NCI-H1694 (cell line): Measurements from ENCODE around the gene ANAPC5.
"Not testable (repeated sequence)": the region's sequence is repeated elsewhere in the genome, so short reads cannot be mapped to it uniquely, and the experiment has no call there.

Source experiments
- DNase-seq: peaks from one replicate; lab custom pipeline; 2025; lab: John Stamatoyannopoulos, UW

ANAPC5 gene

GRCh38 chr12:121351820-121352681 lies at the start of gene ANAPC5:
Gene ANAPC5 (minus strand): TSS chr12:121352411. CDS start chr12:121352340, 71 bp downstream.
- DNase-seq, result peak; percentile 94

GRCh38 chr12:121400332-121401139 lies 48.3 kb upstream of the ANAPC5 start:
- DNase-seq, result no peak

GRCh38 chr12:121399391-121400331 lies 47.5 kb upstream of the ANAPC5 start, which contains the start of gene RNF34:
Gene RNF34 (plus strand): TSS chr12:121400118. CDS start chr12:121400213, 95 bp downstream.
- DNase-seq, result peak; percentile 89

GRCh38 chr12:121398355-121398754 lies 46.1 kb upstream of the ANAPC5 start:
- DNase-seq, result no peak

- DNase-seq, result no peak
Observed at GRCh38 chr12:121397521-121397920, 45.3 kb upstream of the ANAPC5 start.

- DNase-seq, result no peak
Observed at GRCh38 chr12:121392325-121392716, 40.1 kb upstream of the ANAPC5 start.

- no peak for DNase-seq
Observed at GRCh38 chr12:121391619-121392324, 39.6 kb upstream of the ANAPC5 start.

GRCh38 chr12:121390856-121391255 lies 38.6 kb upstream of the ANAPC5 start:
- DNase-seq, result no peak

- DNase-seq, result no peak
Observed at GRCh38 chr12:121388421-121388981, 36.3 kb upstream of the ANAPC5 start.

- DNase-seq, result not testable (repeated sequence)
Observed at GRCh38 chr12:121384891-121385290, 32.7 kb upstream of the ANAPC5 start.

GRCh38 chr12:121383601-121384021 lies 31.4 kb upstream of the ANAPC5 start:
- DNase-seq, result no peak

GRCh38 chr12:121379945-121380344 lies 27.7 kb upstream of the ANAPC5 start:
- no peak for DNase-seq

GRCh38 chr12:121378736-121379135 lies 26.5 kb upstream of the ANAPC5 start:
- no peak for DNase-seq

GRCh38 chr12:121376754-121377697 lies 24.8 kb upstream of the ANAPC5 start:
- no peak for DNase-seq

- DNase-seq, result not testable (repeated sequence)
Observed at GRCh38 chr12:121374945-121375584, 22.9 kb upstream of the ANAPC5 start.

GRCh38 chr12:121374336-121374735 lies 22.1 kb upstream of the ANAPC5 start:
- DNase-seq, result not testable (repeated sequence)

- DNase-seq, result no peak
Observed at GRCh38 chr12:121373755-121374154, 21.5 kb upstream of the ANAPC5 start.

- DNase-seq, result no peak
Observed at GRCh38 chr12:121371404-121371803, 19.2 kb upstream of the ANAPC5 start.

- DNase-seq, result no peak
Observed at GRCh38 chr12:121366063-121366459, 13.8 kb upstream of the ANAPC5 start.
